GM12878 (cell line): ENCODE data around the gene TSHZ2. TPM values are rescaled to one million over a fixed set of nuclear protein-coding genes. Genes with fewer than 3 reads are reported as not detected.

Source experiments
- ATAC-seq: fragments of 200-7000 bp; cut with Tn5 transposase; 3 replicates; pipeline ENCODE4 v1.9.1; 2020; ENCODE audit warnings: mild to moderate bottlenecking, moderate library complexity
- BruUV-seq: library from RNA; stranded (reverse); fragments of 400-500 nt; replicated peaks from 2 replicates; lab custom pipeline; 2021; lab: Mats Ljungman, UMichigan
- CTCF ChIA-PET: fragments of 300-600 bp; sonication (Branson Sonifier 250); formaldehyde crosslinking; extraction: SDS; loops from one replicate; lab custom pipeline; 2021; ENCODE audit warnings: inconsistent platforms; lab: Yijun Ruan, JAX
- POLR2A ChIA-PET: fragments of 350-600 bp; formaldehyde crosslinking; extraction: SDS; loops from one replicate; lab custom pipeline; 2021; ENCODE audit warnings: inconsistent platforms; lab: Charles Lee
- RAD21 ChIA-PET: fragments of 300-600 bp; sonication (Branson Sonifier 250); formaldehyde crosslinking; loops from one replicate; lab custom pipeline; 2023; ENCODE audit warnings: antibody characterized with exemption; ENCODE audit not compliant: unreplicated experiment; lab: Charles Lee
- SMC1A ChIA-PET: fragments of 300-600 bp; sonication (Branson Sonifier 250); formaldehyde crosslinking; loops from one replicate; lab custom pipeline; 2023; ENCODE audit not compliant: unreplicated experiment, uncharacterized antibody; lab: Charles Lee
- DNase-seq: peaks from one replicate; pipeline ENCODE4 v3.0.0-alpha.2; 2011; ENCODE audit warnings: low read depth, low spot score
- FAIRE-seq: peaks from 3 replicates; lab custom pipeline; 2011; peaks lifted over from hg19 to GRCh38; lab: Jason Lieb, UNC
- H2AFZ ChIP-seq: 2 replicates; pipeline ENCODE4 v1.6.0; 2011; ENCODE audit warnings: low read depth, low read length, control low read depth; ENCODE audit not compliant: control insufficient read depth
- H3K27ac ChIP-seq: 2 replicates; pipeline ENCODE4 v1.5.1; 2011; ENCODE audit warnings: control low read depth; ENCODE audit not compliant: control insufficient read depth, insufficient read depth
- H3K27me3 ChIP-seq, 2 experiments: replicated peaks in 1 of 2; 2 replicates each; pipeline versions ENCODE4 v1.6.0 to v1.6.1; 2011; ENCODE audit warnings: low read length in 1 of 2; ENCODE audit not compliant: control insufficient read depth in 2 of 2, insufficient read depth in 2 of 2
- H3K36me3 ChIP-seq, 2 experiments: 2 replicates each; pipeline ENCODE4 v1.5.1; 2011; ENCODE audit warnings: low read length in 1 of 2; ENCODE audit not compliant: control insufficient read depth in 2 of 2, insufficient read depth in 2 of 2
- H3K4me1 ChIP-seq: 2 replicates; pipeline ENCODE4 v1.6.1; 2011; ENCODE audit warnings: mild to moderate bottlenecking, low read length, moderate library complexity, mixed read lengths; ENCODE audit not compliant: control insufficient read depth, insufficient read depth
- H3K4me2 ChIP-seq: 2 replicates; pipeline ENCODE4 v1.6.0; 2011; ENCODE audit warnings: control low read depth; ENCODE audit not compliant: control insufficient read depth, insufficient read depth
- H3K4me3 ChIP-seq: fragments of 200-600 bp; sonication (generic); 2 replicates; pipeline ENCODE4 v1.5.1; 2016
- H3K79me2 ChIP-seq: 2 replicates; pipeline ENCODE4 v1.6.0; 2011; ENCODE audit warnings: low read length; ENCODE audit not compliant: control insufficient read depth, insufficient read depth
- H3K9ac ChIP-seq: 2 replicates; pipeline ENCODE4 v1.8.0; 2011; ENCODE audit warnings: low read length, control low read depth, mixed read lengths; ENCODE audit not compliant: control insufficient read depth, insufficient read depth
- H3K9me3 ChIP-seq: replicated peaks from 3 replicates; pipeline ENCODE4 v1.5.1; 2011; ENCODE audit warnings: mild to moderate bottlenecking, low read length; ENCODE audit not compliant: control insufficient read depth, insufficient read depth
- H4K20me1 ChIP-seq: 2 replicates; pipeline ENCODE4 v1.6.0; 2011; ENCODE audit not compliant: control insufficient read depth, insufficient read depth
- ATF3 ChIP-seq: IDR thresholded peaks from 2 replicates; pipeline ENCODE4 v1.6.1; 2011; ENCODE audit warnings: low read depth, mild to moderate bottlenecking, low read length, moderate library complexity, borderline replicate concordance; ENCODE audit errors: extremely low read depth
- BCL3 ChIP-seq: IDR thresholded peaks from 2 replicates; pipeline ENCODE4 v1.6.1; 2011; ENCODE audit warnings: borderline replicate concordance, low read depth, mild to moderate bottlenecking, moderate library complexity, low read length; ENCODE audit not compliant: insufficient read depth, poor library complexity, severe bottlenecking
- CBX3 ChIP-seq: fragments of 200-600 bp; sonication (generic); IDR thresholded peaks from 2 replicates; pipeline ENCODE4 v1.6.1; 2016; ENCODE audit warnings: low read depth, borderline replicate concordance
- E2F4 ChIP-seq: IDR thresholded peaks from 2 replicates; pipeline ENCODE4 v1.6.1; 2012; ENCODE audit warnings: low read depth, low read length, improper control_type of control experiment
- HCFC1 ChIP-seq: fragments of 150-350 bp; IDR thresholded peaks from 2 replicates; pipeline ENCODE4 v1.6.1; 2014; ENCODE audit warnings: low read length
- NFXL1 ChIP-seq: fragments of 450-650 bp; IDR thresholded peaks from 2 replicates; pipeline ENCODE4 v1.6.1; 2017; ENCODE audit warnings: antibody characterized with exemption, mild to moderate bottlenecking, borderline replicate concordance
- NFYA ChIP-seq: IDR thresholded peaks from 2 replicates; pipeline ENCODE4 v1.6.1; 2011; ENCODE audit warnings: low read depth, mild to moderate bottlenecking, low read length, improper control_type of control experiment, borderline replicate concordance
- PML ChIP-seq: IDR thresholded peaks from 2 replicates; pipeline ENCODE4 v1.6.1; 2012; ENCODE audit warnings: low read length, inconsistent platforms
- POLR2A ChIP-seq: IDR thresholded peaks from 2 replicates; pipeline ENCODE4 v1.6.1; 2011; ENCODE audit warnings: low read depth, mild to moderate bottlenecking, low read length
- POLR2AphosphoS2 ChIP-seq: IDR thresholded peaks from 2 replicates; pipeline ENCODE4 v1.6.1; 2011; ENCODE audit warnings: low read depth, mild to moderate bottlenecking, low read length, improper control_type of control experiment, moderate library complexity
- RAD21 ChIP-seq: IDR thresholded peaks from 2 replicates; pipeline ENCODE4 v1.6.1; 2011; ENCODE audit warnings: mild to moderate bottlenecking, low read depth, low read length, moderate library complexity; ENCODE audit not compliant: insufficient read depth
- RFX5 ChIP-seq: IDR thresholded peaks from 2 replicates; pipeline ENCODE4 v1.6.1; 2011; ENCODE audit warnings: low read depth, low read length, improper control_type of control experiment
- SMC3 ChIP-seq: IDR thresholded peaks from 2 replicates; pipeline ENCODE4 v1.6.1; 2011; ENCODE audit warnings: low read length, improper control_type of control experiment, borderline replicate concordance
- STAT3 ChIP-seq: IDR thresholded peaks from 2 replicates; pipeline ENCODE4 v1.6.1; 2011; ENCODE audit warnings: low read depth, low read length, improper control_type of control experiment
- ZBTB33 ChIP-seq: fragments of 450-650 bp; IDR thresholded peaks from 2 replicates; pipeline ENCODE4 v1.6.1; 2017; ENCODE audit warnings: mild to moderate bottlenecking
- WGBS: methylation state at CpG from one replicate; pipeline ENCODE4 v1.1.6; 2016; ENCODE audit warnings: low lambda C conversion rate; ENCODE audit not compliant: insufficient replicate concordance, insufficient coverage; ENCODE audit errors: missing lambda C conversion rate; 5-methylcytosine and 5-hydroxymethylcytosine counted together
- in situ Hi-C: fragments of 300-500 bp; cut with MboI; formaldehyde crosslinking; loops from 9 replicates; pipeline ENCODE4 v1.14.3; 2018; ENCODE audit warnings: mixed read lengths
- intact Hi-C: fragments of 100-400 bp; cut with micrococcal nuclease; formaldehyde crosslinking; loops from one replicate; pipeline ENCODE4 v1.14.2; 2022; ENCODE audit not compliant: unreplicated experiment
- polyA plus RNA-seq, 11 experiments: library from polyadenylated mRNA; depleted of rRNA in 4 of 11; unstranded in 6 of 11; stranded (reverse) in 5 of 11; fragments of >200 nt; fragmentation: Nextera tagmentation in 4 of 11; fragmentation: Illumina TruSeq in 1 of 11; extraction: Ambion mirVana in 4 of 11; extraction: Trizol in 1 of 11; gene quantifications; 1 replicate in 1 of 11; 2 replicates in 10 of 11; pipeline versions ENCODE4 v1.2.1 to v1.2.3, GENCODE V29; 2011 to 2016; ENCODE audit warnings: inconsistent platforms in 2 of 11, missing spikeins in 2 of 11, low read depth in 1 of 11
- total RNA-seq, 4 experiments: library from RNA; depleted of rRNA in 3 of 4; stranded (reverse); fragments of >200 nt in 3 of 4; fragmentation: Illumina TruSeq in 1 of 4; extraction: Trizol in 1 of 4; gene quantifications; 2 replicates each; pipeline versions ENCODE4 v1.2.1 to v1.2.3, GENCODE V29; 2013 to 2021

TSHZ2 gene
- total and polyA plus RNA-seq, 10 of the 15 experiments (the other 5 are each of a cell fraction or from before 2014, with no cell fraction given), result 0.01 to 0.86 (median 0.13) TPM; not detected in 2

GRCh38 chr20:53133125-53133524 is 161.0 kb downstream of the TSHZ2 start:
- Histone ChIP-seq H3K79me2 (no peaks in the 10 kb centered on the region), H3K36me3 (no peaks in the 10 kb centered on the region), H3K9me3 (no peaks in the 10 kb centered on the region), H3K9ac (no peak overlapping the region), H3K27me3 (no peaks in the 10 kb centered on the region), H3K4me2 (no peak overlapping the region), H4K20me1 (no peaks in the 10 kb centered on the region), H3K27ac (no peak overlapping the region), H3K4me3 (no peak overlapping the region), H2AFZ (no peak overlapping the region), H3K4me1 (no peaks in the 10 kb centered on the region)
- ChIA-PET CTCF (no interaction called here), POLR2A (no interaction called here), RAD21 (no interaction called here), SMC1A (no interaction called here)
- no TSS peak for BruUV-seq
- DNase-seq (no peak), FAIRE-seq (no peak), ATAC-seq (no peak)
- TF ChIP-seq PML (no peak), POLR2A (no peak), CBX3 (no peak), RAD21 (no peak), ZBTB33 (no peak), HCFC1 (no peak), SMC3 (no peak), STAT3 (no peak)
- 30% methylated on average over 4 of the region's 4 CpGs for WGBS
- intact Hi-C loops, result no loop called here
- in situ Hi-C loops, result no loop called here

GRCh38 chr20:53133628-53134027 is 161.5 kb downstream of the TSHZ2 start:
- Histone ChIP-seq H3K4me2 (no peak overlapping the region), H3K79me2 (no peaks in the 10 kb centered on the region), H3K4me1 (peaks cover 1% of the 10 kb centered on the region; the same call in 1 of the 2 replicates), H3K27ac (no peak overlapping the region), H3K36me3 (no peaks in the 10 kb centered on the region), H3K9me3 (no peaks in the 10 kb centered on the region), H4K20me1 (no peaks in the 10 kb centered on the region), H2AFZ (no peak overlapping the region), H3K9ac (no peak overlapping the region), H3K4me3 (no peak overlapping the region)
- in situ Hi-C loops (no loop called here), intact Hi-C loops (no loop called here)
- ATAC-seq, result no peak
- BruUV-seq, result no TSS peak
- no peak for FAIRE-seq
- POLR2A ChIA-PET, result no interaction called here
- CTCF ChIA-PET, result no interaction called here
- RAD21 ChIA-PET, result no interaction called here
- no peak for DNase-seq
- SMC1A ChIA-PET, result no interaction called here
- TF ChIP-seq RFX5, result no peak
- no peak for TF ChIP-seq NFXL1
- no peak for TF ChIP-seq NFYA
- TF ChIP-seq POLR2AphosphoS2, result no peak
- no peak for TF ChIP-seq PML
- no peak for TF ChIP-seq BCL3
- no peak for TF ChIP-seq ATF3
- no peak for TF ChIP-seq E2F4
- TF ChIP-seq, all 136 proteins: peak for 0
- H3K27me3 ChIP-seq, result no peaks in the 10 kb centered on the region
- 38% methylated on average over 4 of the region's 4 CpGs for WGBS
